Astrocyte (in vitro differentiated cells and primary cell): ENCODE results near the gene TAF6.

Experiments
- CTCF ChIP-seq: IDR thresholded peaks from 2 replicates; pipeline ENCODE4 v1.5.1; 2011; ENCODE audit warnings: low read depth, mild to moderate bottlenecking, inconsistent platforms, low read length, moderate library complexity; ENCODE audit not compliant: insufficient read depth
- EZH2 ChIP-seq: IDR thresholded peaks from 2 replicates; pipeline ENCODE4 v1.6.1; 2012; ENCODE audit warnings: mild to moderate bottlenecking, low read length, inconsistent platforms; ENCODE audit not compliant: insufficient read depth

GRCh38 chr7:100065452-100066186 is 53.5 kb downstream of the TAF6 start:
- TF ChIP-seq CTCF (no peak), EZH2 (no peak)
